Activated T-cell treated with anti-CD3 and anti-CD28 coated beads for 24 hours (primary cell): ENCODE data around the gene WDR1.

Source experiments
- DNase-seq: peaks from one replicate; pipeline ENCODE4 v3.0.0-alpha.2; 2020; ENCODE audit warnings: low read depth

WDR1 gene

GRCh38 chr4:10069075-10069642 lies 47.4 kb downstream of the WDR1 start:
- no peak for DNase-seq

DNA sequence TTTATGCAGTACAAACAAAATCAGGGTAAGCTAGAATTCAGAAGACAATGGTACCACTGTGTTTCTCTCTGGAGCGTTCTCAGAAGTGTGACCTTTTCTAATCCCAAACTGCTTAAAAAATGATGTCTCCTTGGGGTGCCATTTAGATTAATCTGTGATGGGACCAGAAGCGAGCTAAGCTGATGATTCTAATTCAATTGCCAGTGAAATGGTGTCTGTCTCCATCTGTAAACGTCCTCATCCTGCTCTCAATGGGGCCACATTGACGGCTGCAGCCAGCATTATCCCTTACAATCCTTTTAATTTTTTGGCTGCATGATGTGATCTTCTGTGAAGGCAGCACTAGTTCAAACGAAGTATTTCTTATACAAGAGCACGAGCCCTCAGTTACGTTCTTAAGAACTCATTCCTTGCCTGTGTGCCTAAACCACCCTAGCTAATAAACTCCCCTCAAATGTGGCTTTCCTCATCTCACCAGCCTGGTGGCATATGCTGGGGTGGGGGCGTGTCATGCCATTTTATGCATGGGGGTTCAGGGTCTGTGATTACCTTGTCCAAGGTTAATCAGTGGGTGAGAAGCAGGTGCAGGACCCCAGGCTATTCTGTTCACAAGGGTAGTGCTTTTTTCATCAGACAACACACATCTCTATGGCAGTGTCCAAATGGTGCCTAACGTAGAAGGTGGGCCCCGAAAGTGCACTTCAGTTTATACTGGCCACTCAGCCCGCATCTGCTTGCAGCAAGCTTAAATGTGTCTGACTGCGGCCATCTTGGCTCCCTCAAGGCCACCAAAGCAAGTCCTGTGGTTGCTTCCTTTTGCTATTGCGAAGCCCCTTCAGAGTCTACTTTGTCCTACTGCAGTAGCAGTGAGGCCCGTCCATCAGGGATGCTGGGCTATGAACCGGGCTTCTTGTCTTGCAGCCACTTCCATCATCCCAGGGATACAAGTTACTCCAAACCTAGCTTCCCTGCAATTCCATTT lies 49.6 kb downstream of the WDR1 start:
- DNase-seq = no peak

GRCh38 chr4:10066206-10066605 lies 50.4 kb downstream of the WDR1 start:
- no peak for DNase-seq

DNA sequence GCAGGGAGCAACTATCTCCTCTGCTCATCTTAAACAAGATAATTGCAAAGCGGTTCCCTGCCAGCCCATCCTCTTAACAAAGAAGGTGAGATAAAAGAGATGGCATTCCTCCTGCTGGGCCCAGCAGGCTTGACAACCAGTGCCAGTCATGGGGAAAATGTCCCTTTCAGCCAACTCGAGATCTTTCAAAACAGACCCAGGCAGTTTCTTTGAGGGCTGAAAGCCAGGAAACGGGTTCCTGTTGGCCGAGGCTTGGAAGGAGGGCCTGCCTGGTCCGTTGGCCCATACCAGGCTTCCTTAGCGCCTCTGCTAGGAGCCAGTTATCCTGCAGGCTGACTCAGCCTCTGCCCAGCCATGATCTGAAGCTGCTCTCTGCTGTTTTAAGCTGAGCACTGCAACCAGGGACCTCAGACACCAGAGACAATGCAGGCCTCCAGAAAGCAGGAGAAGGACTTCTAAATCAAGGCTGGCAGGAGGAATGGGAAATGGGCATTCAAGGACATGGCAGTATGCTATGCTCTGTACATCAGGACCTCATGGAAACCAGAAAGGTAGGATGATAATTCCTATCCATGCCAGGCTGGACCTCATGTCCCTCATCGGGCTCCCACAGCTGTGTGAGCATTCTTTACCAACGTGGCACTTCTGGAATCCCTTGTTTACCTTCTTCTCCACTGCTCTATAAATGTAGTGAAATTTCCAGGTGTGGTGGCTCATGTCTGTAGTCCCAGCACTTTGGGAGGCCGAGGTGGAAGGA lies 52.9 kb downstream of the WDR1 start:
- no peak for DNase-seq

DNA sequence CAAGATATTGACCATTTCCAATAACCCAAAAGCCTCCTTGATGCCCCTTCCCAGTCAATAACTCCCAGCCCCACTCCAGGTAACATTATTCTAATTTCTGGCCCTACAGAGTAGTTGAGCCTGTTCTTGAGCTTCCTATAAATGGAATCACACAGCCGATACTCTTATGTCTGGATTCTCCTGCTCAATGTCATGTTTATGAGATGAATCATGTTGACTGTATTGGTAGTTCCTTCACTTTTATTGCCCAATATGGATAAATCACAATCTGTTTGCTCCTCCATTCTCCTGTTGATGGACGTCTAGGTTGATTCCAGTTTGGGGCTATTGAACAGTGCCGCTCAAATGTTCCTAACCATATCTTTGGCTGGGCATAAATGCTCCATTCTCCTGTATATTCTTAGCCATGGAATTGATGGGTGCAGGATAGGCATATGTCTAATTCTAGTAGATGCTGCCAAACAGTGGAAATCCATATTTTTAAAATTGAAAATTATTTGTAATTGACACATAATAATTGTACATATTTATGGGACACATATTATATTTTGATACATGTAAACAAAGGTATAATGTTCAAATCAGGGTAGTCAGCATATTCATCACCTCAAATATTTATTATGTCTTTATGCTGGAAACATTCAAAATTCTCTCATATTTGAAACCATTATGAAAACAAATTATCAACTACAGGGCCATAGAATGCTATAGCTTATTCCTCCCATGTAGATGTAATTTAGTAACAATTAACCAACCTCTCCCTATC lies 54.8 kb downstream of the WDR1 start:
- no peak for DNase-seq

DNA sequence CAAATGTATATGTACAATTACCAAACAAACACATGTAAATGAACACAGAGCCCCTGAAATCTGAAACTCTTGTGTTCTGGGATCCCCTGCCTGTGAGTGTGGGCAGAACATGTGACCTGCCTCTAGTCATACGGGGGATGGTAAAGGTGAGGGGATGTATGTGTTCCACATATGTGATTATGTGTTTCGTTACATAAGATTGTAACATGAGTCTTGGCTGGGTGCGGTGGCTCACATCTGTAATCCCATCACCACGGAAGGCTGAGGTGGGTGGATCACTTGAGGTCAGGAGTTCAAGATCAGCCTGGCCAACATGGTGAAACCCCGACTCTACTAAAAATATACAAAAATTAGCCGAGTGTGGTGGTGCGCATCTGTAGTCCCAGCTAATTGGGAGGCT lies 58.2 kb downstream of the WDR1 start:
- no peak for DNase-seq

DNA sequence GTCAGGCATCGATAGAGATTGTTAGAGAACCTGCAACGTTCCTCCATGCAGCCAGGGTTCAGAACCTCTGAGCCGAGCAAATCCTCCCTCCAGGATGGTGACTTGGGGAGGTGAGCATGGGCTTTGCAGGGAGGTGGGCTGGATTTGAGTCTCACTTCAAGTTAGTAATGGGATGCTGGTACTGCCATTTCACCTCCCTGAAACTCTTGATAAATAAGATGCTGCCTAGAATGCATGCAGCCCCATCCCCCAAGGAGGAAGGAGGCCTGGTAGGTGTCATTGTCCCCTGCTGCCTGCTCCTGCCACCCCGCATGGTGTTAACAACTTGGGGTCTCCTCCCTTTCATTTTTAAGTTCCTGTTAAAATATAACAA lies 59.6 kb downstream of the WDR1 start:
- DNase-seq = no peak

- no peak for DNase-seq
Measured at GRCh38 chr4:10056334-10057022, 60.1 kb downstream of the WDR1 start.

DNA sequence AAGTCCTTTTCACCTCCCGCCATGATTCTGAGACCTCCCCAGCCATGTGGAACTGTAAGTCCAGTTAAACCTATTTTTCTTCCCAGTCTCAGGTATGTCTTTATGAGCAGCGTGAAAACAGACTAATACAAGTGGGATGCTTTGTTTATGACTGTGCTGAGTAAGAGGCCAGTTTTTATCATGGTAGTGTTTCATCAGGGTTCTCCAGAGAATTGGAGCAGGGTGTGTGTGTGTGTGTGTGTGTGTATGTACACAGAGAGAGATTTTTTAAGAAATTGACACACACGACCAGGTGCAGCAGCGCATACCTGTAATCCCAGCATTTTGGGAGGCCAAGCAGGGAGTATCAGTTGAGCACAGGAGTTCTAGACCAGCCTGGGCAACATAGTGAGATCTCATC lies 60.7 kb downstream of the WDR1 start:
- no peak for DNase-seq

- DNase-seq = no peak
Measured at GRCh38 chr4:10054571-10055041, 62.0 kb downstream of the WDR1 start.

GRCh38 chr4:10053635-10054453 lies 62.8 kb downstream of the WDR1 start:
- DNase-seq = no peak

- DNase-seq = no peak
Measured at GRCh38 chr4:10051517-10052135, 65.0 kb downstream of the WDR1 start.

- DNase-seq = no peak
Measured at GRCh38 chr4:10050721-10051120, 65.9 kb downstream of the WDR1 start.

- DNase-seq = no peak
Measured at GRCh38 chr4:10050261-10050661, 66.3 kb downstream of the WDR1 start.

DNA sequence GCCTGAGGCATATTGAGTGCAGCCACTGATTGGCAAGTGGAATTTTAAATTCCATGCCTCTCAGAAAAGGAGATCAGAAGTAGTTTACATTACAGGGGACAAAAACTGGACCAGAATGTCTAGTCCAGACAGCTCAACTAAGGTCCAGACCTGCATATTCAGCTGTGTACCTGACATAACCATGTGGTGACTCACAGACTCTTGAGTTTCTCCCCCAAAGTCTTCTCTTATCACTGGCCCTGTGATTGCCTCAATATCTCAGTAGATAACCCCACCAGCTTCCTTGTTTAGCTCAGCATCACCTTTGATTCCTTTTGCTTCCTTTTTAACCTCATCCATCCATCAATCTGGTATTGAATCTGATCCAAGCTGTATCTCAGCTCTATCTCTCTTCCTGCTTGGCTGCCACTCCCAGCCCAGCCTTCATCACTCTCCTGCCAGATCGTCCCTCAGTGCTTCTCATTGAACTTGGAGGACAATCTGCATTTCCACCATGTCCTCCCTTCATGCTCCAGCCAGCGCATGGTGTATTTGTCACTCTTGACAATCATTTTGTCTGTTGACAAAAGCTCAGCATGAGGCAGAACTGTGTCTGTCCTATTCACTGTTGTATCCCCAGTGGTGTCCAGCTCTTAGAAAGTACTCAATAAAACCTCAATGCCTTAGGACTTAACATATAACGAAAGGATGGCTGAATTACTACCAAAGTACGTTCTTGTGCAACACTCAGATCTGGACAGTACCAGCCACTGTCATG lies 67.5 kb downstream of the WDR1 start:
- DNase-seq = no peak

DNA sequence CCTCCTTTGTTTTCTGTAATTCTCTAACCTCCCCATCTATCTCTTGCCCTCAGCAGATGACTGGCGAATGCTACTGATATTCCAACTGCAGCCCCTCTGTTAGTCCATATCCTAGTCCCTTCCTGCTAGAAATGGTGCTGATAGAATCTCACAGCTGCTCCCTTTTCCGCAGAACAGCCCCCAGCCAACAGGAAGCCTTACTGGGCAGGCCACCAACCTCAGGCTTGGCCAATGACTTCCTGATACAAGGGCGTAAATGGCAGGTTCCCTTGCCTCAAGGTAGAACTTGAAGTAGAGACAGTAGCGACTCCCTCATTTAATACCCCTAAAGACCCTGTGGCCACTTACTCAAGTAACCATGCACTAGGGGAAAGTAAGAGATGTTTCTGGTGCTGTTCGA lies 68.6 kb downstream of the WDR1 start:
- DNase-seq = no peak

- DNase-seq = no peak
Measured at GRCh38 chr4:10046471-10046870, 70.1 kb downstream of the WDR1 start.

DNA sequence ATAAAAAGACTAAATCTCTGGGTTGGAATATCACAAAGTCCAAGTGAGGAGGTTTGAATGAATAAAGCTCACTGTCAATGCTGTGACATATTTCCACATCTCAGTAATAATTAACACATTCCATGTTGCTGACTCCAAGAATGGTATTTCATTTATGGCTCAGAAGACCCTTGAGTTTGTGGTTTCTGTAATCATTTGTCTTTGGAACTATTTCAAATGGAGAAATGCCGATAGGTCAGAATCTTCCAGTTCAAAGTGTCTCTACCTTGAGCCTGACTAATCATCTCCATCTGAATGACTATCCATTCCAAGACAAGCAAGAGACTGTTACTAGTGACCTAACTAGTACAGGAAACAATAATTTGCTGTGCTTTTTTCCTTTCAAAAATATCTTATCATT lies 71.1 kb downstream of the WDR1 start:
- no peak for DNase-seq

DNA sequence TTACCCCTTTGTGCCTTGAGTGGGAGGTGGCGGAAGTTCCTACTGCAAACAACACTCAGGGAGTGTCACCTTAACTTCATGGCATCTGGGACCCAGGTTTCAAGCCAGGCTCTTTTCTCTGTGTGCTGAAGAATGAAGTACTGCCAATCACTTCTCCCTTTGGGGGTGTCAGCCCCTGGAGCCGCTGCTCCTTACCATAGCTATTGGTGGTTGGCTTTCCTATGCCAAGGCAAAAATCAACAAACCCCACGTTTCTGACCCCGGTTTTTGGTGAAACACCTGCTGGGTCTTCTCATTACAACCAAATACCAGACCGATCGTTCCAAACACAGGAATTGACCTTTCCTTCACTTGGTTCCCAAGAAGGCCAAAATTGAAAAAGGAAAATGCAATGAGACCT lies 75.6 kb downstream of the WDR1 start:
- no peak for DNase-seq
